NCI-H146 treated with DMSO at 0.1 percent for 48 hours (cell line): Measurements from ENCODE around the gene MFSD6.
"Not testable (repeated sequence)": the region's sequence is repeated elsewhere in the genome, so short reads cannot be mapped to it uniquely, and the experiment has no call there.

Experiments used
- DNase-seq: peaks from one replicate; lab custom pipeline; 2025; ENCODE audit not compliant: unreplicated experiment; lab: John Stamatoyannopoulos, UW

The MFSD6 gene

GRCh38 chr2:190497428-190497827 lies 89.3 kb downstream of the MFSD6 start:
- DNase-seq: no peak

GRCh38 chr2:190499273-190499672 lies 91.1 kb downstream of the MFSD6 start:
- DNase-seq: no peak

GRCh38 chr2:190500054-190500502 lies 91.9 kb downstream of the MFSD6 start:
- no peak for DNase-seq

- no peak for DNase-seq
Observed at GRCh38 chr2:190501231-190501630, 93.1 kb downstream of the MFSD6 start.

- no peak for DNase-seq
Observed at GRCh38 chr2:190501702-190502407, 93.7 kb downstream of the MFSD6 start.

- no peak for DNase-seq
Observed at GRCh38 chr2:190503088-190503487, 94.9 kb downstream of the MFSD6 start.

GRCh38 chr2:190504912-190505311 lies 96.8 kb downstream of the MFSD6 start:
- no peak for DNase-seq

- DNase-seq: no peak
Observed at GRCh38 chr2:190505696-190506095, 97.5 kb downstream of the MFSD6 start.

GRCh38 chr2:190506666-190507065 lies 98.5 kb downstream of the MFSD6 start:
- peak; percentile 76 for DNase-seq

- peak; percentile 37 for DNase-seq
Observed at GRCh38 chr2:190507135-190507534, 99.0 kb downstream of the MFSD6 start.

- not testable (repeated sequence) for DNase-seq
Observed at GRCh38 chr2:190509895-190510294, 101.7 kb downstream of the MFSD6 start.

GRCh38 chr2:190511104-190511503 lies 102.9 kb downstream of the MFSD6 start:
- peak; percentile 37 for DNase-seq

- DNase-seq: no peak
Observed at GRCh38 chr2:190512539-190513095, 104.5 kb downstream of the MFSD6 start.

- DNase-seq: no peak
Observed at GRCh38 chr2:190513877-190514276, 105.7 kb downstream of the MFSD6 start.

- DNase-seq: no peak
Observed at GRCh38 chr2:190514676-190515075, 106.5 kb downstream of the MFSD6 start.

GRCh38 chr2:190515687-190516086 lies 107.5 kb downstream of the MFSD6 start:
- no peak for DNase-seq

- no peak for DNase-seq
Observed at GRCh38 chr2:190517468-190517867, 109.3 kb downstream of the MFSD6 start.

- DNase-seq: no peak
Observed at GRCh38 chr2:190519975-190520767, 112.0 kb downstream of the MFSD6 start.

- DNase-seq: no peak
Observed at GRCh38 chr2:190524928-190525327, 116.8 kb downstream of the MFSD6 start.

GRCh38 chr2:190526105-190526750 lies 118.1 kb downstream of the MFSD6 start:
- no peak for DNase-seq

- DNase-seq: no peak
Observed at GRCh38 chr2:190527214-190527613, 119.1 kb downstream of the MFSD6 start.
